HepG2 (cell line): Measurements from ENCODE around the gene PPP1R13B. TPM values are rescaled to one million over a fixed set of nuclear protein-coding genes. Genes with fewer than 3 reads are reported as not detected.

ENCODE experiments used
- ARID2 ChIP-seq: sonication (generic); formaldehyde crosslinking; IDR thresholded peaks from 2 replicates; pipeline ENCODE4 v1.8.1; 2022; ENCODE audit warnings: mild to moderate bottlenecking, missing genetic modification reagents, borderline replicate concordance
- DMAP1 ChIP-seq: IDR thresholded peaks from 2 replicates; pipeline ENCODE4 v1.6.1; 2016
- HMG20B ChIP-seq: conservative IDR thresholded peaks from 2 replicates; pipeline ENCODE4 v1.6.1; 2016; ENCODE audit warnings: missing genetic modification reagents, missing compliant biosample characterization
- HNRNPUL1 ChIP-seq: fragments of 200-400 bp; formaldehyde crosslinking; IDR thresholded peaks from 2 replicates; pipeline ENCODE4 v1.6.1; 2017; ENCODE audit warnings: low read depth, mild to moderate bottlenecking, low read length, moderate library complexity
- IKZF1 ChIP-seq: fragments of 450-650 bp; IDR thresholded peaks from 2 replicates; pipeline ENCODE4 v1.7.1; 2016
- JDP2 ChIP-seq: sonication (generic); formaldehyde crosslinking; IDR thresholded peaks from 2 replicates; pipeline ENCODE4 v1.8.1; 2022; ENCODE audit warnings: missing genetic modification reagents, borderline replicate concordance
- KDM2A ChIP-seq: sonication (generic); formaldehyde crosslinking; IDR thresholded peaks from 2 replicates; pipeline ENCODE4 v1.4.0; 2020; ENCODE audit warnings: low read depth, missing genetic modification reagents, borderline replicate concordance
- NCOR1 ChIP-seq: fragments of 200-600 bp; sonication (generic); IDR thresholded peaks from 2 replicates; pipeline ENCODE4 v1.7.0; 2017; ENCODE audit warnings: antibody characterized with exemption, low read length, borderline replicate concordance
- NFYC ChIP-seq: IDR thresholded peaks from 2 replicates; pipeline ENCODE4 v1.6.1; 2016; ENCODE audit warnings: missing genetic modification reagents, missing compliant biosample characterization
- PLRG1 ChIP-seq: fragments of 450-650 bp; conservative IDR thresholded peaks from 2 replicates; pipeline ENCODE4 v1.6.1; 2016
- THRA ChIP-seq: sonication (generic); formaldehyde crosslinking; IDR thresholded peaks from 2 replicates; pipeline ENCODE4 v1.4.0; 2020; ENCODE audit warnings: missing genetic modification reagents, borderline replicate concordance
- ZNF329 ChIP-seq: sonication (generic); formaldehyde crosslinking; IDR thresholded peaks from 2 replicates; pipeline ENCODE4 v1.9.0; 2021; ENCODE audit warnings: low read depth, mild to moderate bottlenecking, missing genetic modification reagents
- ZNF33A ChIP-seq: sonication (generic); formaldehyde crosslinking; IDR thresholded peaks from 2 replicates; pipeline ENCODE4 v1.5.1; 2020; ENCODE audit warnings: missing genetic modification reagents, mild to moderate bottlenecking, moderate library complexity, borderline replicate concordance
- ZNF709 ChIP-seq: sonication (generic); formaldehyde crosslinking; IDR thresholded peaks from 2 replicates; pipeline ENCODE4 v1.5.0; 2020; ENCODE audit warnings: mild to moderate bottlenecking, missing genetic modification reagents
- ZZZ3 ChIP-seq: sonication (generic); formaldehyde crosslinking; IDR thresholded peaks from 2 replicates; pipeline ENCODE4 v1.4.0; 2020; ENCODE audit warnings: missing genetic modification reagents, mild to moderate bottlenecking, borderline replicate concordance
- polyA plus RNA-seq, 8 experiments: library from polyadenylated mRNA; depleted of rRNA in 3 of 8; stranded (reverse) in 7 of 8; unstranded in 1 of 8; fragments of >200 nt; fragmentation: Illumina TruSeq in 4 of 8; extraction: Trizol in 4 of 8; gene quantifications; 2 replicates each; pipeline versions ENCODE4 v1.2.1 to v1.2.3, GENCODE V29; 2011 to 2016; ENCODE audit warnings: low read depth in 4 of 8, missing spikeins in 1 of 8, mixed read lengths in 1 of 8; ENCODE audit not compliant: insufficient read depth in 1 of 8
- total RNA-seq, 5 experiments: library from RNA; depleted of rRNA; stranded (reverse); fragments of >200 nt; fragmentation: Illumina TruSeq; extraction: Trizol; gene quantifications; 2 replicates each; pipeline ENCODE4 v1.2.3, GENCODE V29; 2016; ENCODE audit warnings: low read depth in 1 of 5
- TF ChIP-seq, protein P1 (sequence below): sonication (generic); formaldehyde crosslinking; IDR thresholded peaks from 2 replicates; pipeline ENCODE4 v1.8.1; 2022; ENCODE audit warnings: mild to moderate bottlenecking, missing genetic modification reagents
- TF ChIP-seq, protein P2 (sequence below): sonication (generic); formaldehyde crosslinking; IDR thresholded peaks from 2 replicates; pipeline ENCODE4 v1.8.0; 2022; ENCODE audit warnings: missing genetic modification reagents, mild to moderate bottlenecking, moderate library complexity, borderline replicate concordance
- TF ChIP-seq, protein P3 (sequence below): IDR thresholded peaks from 2 replicates; pipeline ENCODE4 v1.6.1; 2016; ENCODE audit warnings: low read depth, missing genetic modification reagents, missing compliant biosample characterization

PPP1R13B gene
- total and polyA plus RNA-seq, 2 of the 13 experiments (the other 11 are each of a cell fraction or from before 2014, with no cell fraction given), result 4.6 to 9.4 TPM

- TF ChIP-seq, protein P1, sequence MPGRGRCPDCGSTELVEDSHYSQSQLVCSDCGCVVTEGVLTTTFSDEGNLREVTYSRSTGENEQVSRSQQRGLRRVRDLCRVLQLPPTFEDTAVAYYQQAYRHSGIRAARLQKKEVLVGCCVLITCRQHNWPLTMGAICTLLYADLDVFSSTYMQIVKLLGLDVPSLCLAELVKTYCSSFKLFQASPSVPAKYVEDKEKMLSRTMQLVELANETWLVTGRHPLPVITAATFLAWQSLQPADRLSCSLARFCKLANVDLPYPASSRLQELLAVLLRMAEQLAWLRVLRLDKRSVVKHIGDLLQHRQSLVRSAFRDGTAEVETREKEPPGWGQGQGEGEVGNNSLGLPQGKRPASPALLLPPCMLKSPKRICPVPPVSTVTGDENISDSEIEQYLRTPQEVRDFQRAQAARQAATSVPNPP, result 0 out of 2 replicates have a peak, but pooled peaks have one; percentile 28
- TF ChIP-seq ZZZ3 (CRISPR knock-in tag) (no peak), HNRNPUL1 (no peak), PLRG1 (no peak), HMG20B (CRISPR knock-in tag) (no peak), NFYC (CRISPR knock-in tag) (peak; percentile 62), ZNF329 (CRISPR knock-in tag) (peak; percentile 40; the same call in 1 of the 2 replicates), KDM2A (CRISPR knock-in tag) (no peak), JDP2 (CRISPR knock-in tag) (no peak), ZNF709 (CRISPR knock-in tag) (peak; percentile 51; the same call in 1 of the 2 replicates), DMAP1 (CRISPR knock-in tag) (no peak; the same call in 1 of the 2 replicates), ARID2 (CRISPR knock-in tag) (0 out of 2 replicates have a peak, but pooled peaks have one; percentile 13), ZNF33A (CRISPR knock-in tag) (no peak), IKZF1 (no peak), NCOR1 (no peak), THRA (CRISPR knock-in tag) (no peak)
- TF ChIP-seq, protein P2, sequence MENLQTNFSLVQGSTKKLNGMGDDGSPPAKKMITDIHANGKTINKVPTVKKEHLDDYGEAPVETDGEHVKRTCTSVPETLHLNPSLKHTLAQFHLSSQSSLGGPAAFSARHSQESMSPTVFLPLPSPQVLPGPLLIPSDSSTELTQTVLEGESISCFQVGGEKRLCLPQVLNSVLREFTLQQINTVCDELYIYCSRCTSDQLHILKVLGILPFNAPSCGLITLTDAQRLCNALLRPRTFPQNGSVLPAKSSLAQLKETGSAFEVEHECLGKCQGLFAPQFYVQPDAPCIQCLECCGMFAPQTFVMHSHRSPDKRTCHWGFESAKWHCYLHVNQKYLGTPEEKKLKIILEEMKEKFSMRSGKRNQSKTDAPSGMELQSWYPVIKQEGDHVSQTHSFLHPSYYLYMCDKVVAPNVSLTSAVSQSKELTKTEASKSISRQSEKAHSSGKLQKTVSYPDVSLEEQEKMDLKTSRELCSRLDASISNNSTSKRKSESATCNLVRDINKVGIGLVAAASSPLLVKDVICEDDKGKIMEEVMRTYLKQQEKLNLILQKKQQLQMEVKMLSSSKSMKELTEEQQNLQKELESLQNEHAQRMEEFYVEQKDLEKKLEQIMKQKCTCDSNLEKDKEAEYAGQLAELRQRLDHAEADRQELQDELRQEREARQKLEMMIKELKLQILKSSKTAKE (CRISPR knock-in tag), result no peak
- TF ChIP-seq, protein P3, sequence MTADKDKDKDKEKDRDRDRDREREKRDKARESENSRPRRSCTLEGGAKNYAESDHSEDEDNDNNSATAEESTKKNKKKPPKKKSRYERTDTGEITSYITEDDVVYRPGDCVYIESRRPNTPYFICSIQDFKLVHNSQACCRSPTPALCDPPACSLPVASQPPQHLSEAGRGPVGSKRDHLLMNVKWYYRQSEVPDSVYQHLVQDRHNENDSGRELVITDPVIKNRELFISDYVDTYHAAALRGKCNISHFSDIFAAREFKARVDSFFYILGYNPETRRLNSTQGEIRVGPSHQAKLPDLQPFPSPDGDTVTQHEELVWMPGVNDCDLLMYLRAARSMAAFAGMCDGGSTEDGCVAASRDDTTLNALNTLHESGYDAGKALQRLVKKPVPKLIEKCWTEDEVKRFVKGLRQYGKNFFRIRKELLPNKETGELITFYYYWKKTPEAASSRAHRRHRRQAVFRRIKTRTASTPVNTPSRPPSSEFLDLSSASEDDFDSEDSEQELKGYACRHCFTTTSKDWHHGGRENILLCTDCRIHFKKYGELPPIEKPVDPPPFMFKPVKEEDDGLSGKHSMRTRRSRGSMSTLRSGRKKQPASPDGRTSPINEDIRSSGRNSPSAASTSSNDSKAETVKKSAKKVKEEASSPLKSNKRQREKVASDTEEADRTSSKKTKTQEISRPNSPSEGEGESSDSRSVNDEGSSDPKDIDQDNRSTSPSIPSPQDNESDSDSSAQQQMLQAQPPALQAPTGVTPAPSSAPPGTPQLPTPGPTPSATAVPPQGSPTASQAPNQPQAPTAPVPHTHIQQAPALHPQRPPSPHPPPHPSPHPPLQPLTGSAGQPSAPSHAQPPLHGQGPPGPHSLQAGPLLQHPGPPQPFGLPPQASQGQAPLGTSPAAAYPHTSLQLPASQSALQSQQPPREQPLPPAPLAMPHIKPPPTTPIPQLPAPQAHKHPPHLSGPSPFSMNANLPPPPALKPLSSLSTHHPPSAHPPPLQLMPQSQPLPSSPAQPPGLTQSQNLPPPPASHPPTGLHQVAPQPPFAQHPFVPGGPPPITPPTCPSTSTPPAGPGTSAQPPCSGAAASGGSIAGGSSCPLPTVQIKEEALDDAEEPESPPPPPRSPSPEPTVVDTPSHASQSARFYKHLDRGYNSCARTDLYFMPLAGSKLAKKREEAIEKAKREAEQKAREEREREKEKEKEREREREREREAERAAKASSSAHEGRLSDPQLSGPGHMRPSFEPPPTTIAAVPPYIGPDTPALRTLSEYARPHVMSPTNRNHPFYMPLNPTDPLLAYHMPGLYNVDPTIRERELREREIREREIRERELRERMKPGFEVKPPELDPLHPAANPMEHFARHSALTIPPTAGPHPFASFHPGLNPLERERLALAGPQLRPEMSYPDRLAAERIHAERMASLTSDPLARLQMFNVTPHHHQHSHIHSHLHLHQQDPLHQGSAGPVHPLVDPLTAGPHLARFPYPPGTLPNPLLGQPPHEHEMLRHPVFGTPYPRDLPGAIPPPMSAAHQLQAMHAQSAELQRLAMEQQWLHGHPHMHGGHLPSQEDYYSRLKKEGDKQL (CRISPR knock-in tag), result no peak
Observed at GRCh38 chr14:103847451-103848174, at the start of gene PPP1R13B (continued).
